ENCODE measurements around the gene RNF10. TPM values are rescaled to one million over a fixed set of nuclear protein-coding genes. Genes with fewer than 3 reads are reported as not detected.
A peak's percentile ranks its signal among the peaks of the same experiment; 100 is the strongest.

The RNF10 gene
- total and polyA plus RNA-seq, 2 of the 4 experiments (the other 2 are of a cell fraction) = 44.4 to 95.0 TPM

DNA sequence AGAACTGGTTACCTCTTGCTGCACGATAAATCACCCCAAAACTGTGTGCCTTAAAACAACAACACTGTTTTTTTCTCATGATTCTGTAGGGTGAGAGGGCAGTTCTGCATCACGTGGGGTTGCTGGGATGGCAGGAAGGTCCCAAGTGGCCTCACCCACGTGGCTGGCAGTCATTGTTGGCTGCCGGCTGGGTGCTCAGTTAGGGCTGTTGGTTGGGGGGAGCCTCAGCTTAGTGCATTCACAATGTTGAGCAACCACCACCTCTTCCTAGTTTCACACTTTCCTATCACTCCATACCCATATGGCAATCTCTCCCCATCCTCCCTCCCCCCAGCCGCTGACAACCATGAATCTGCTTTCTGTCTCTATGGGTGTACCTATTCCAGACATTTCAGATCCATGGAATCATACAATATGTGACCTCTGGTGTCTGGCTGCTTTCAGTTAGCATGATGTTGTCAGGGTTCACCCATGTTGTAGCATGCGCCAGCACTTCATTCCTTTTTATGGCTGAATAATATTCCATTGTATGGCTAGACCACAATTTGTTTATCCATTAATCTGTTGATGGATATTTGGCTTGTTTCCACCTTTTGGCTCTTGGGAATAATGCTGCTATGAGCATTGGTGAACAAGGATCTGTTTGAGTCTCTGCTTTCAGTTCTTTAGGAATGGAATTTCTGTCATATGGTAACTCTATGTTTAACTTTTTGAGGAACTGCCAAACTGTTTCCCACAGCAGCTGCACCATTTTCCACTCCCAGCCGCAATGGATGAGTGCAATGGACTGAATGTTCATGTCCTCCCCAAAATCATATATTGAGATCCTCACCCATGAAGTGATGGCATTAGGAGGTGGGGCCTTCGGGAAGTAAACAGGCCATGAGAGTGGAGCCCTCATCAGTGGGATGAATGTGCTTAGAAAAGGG is 58.2 kb downstream of the RNF10 start:
- ChIA-PET CTCF (no interaction called here), POLR2A (ENCODE audit: unreplicated experiment) (no interaction called here)
- no peak overlapping the region for H2BK20ac ChIP-seq (ENCODE audit: low read depth, low read length)

More for the DNA sequence above, 58.2 kb downstream of the RNF10 start:
- H3K36me3 ChIP-seq (ENCODE audit: control insufficient read depth, insufficient read depth, low read length) = no peaks in the 10 kb centered on the region
- ATAC-seq (ENCODE audit: low read depth) = no peak
- H2AK5ac ChIP-seq (ENCODE audit: low read depth, low read length) = no peak overlapping the region
- H2BK120ac ChIP-seq (ENCODE audit: low read depth, low read length) = no peak overlapping the region
- in situ Hi-C loops (cut with MboI; ENCODE audit: low sequenced_read_pairs) (no loop called here), intact Hi-C loops (cut with micrococcal nuclease) (no loop called here), dilution Hi-C loops (cut with HindIII; ENCODE audit: low sequenced_read_pairs, unreplicated experiment) (no loop called here)
- peak overlapping the region; percentile 32 for H2AFZ ChIP-seq (replicated peaks; ENCODE audit: low read length, poor library complexity)
- H4K8ac ChIP-seq (ENCODE audit: low read depth in 2 of 2, low read length in 2 of 2) = no peak overlapping the region
- no peak overlapping the region for H2BK5ac ChIP-seq (ENCODE audit: low read depth, low read length, poor library complexity, severe bottlenecking)
- no peak overlapping the region for H3K14ac ChIP-seq (replicated peaks; ENCODE audit: low read depth, low read length)
- H4K5ac ChIP-seq (ENCODE audit: low read depth, low read length) = no peak overlapping the region
- no peak overlapping the region for H3K4ac ChIP-seq (ENCODE audit: low read depth, low read length)
- H3K27ac ChIP-seq (ENCODE audit: insufficient read depth, low read length) = no peak overlapping the region
- no peaks in the 10 kb centered on the region for H3K79me1 ChIP-seq (ENCODE audit: low read depth in 1 of 2, low read length in 2 of 2)
- TF ChIP-seq POLR2A (IDR thresholded peaks at IDR 0.05; ENCODE audit: low read depth, low read length) = no peak
- no peak for TF ChIP-seq BHLHE40 (IDR thresholded peaks at IDR 0.05; ENCODE audit: low read depth, low read length)
- H3K4me1 ChIP-seq (ENCODE audit: control insufficient read depth, insufficient read depth, low read length) = no peaks in the 10 kb centered on the region
- H3K9me3 ChIP-seq (ENCODE audit: control insufficient read depth, insufficient read depth, low read length) = no peaks in the 10 kb centered on the region
- no peak overlapping the region for H3K4me3 ChIP-seq (ENCODE audit: insufficient read depth, low read depth, low read length)
- peaks cover 31% of the 10 kb centered on the region for H3K27me3 ChIP-seq (ENCODE audit: control insufficient read depth, insufficient read depth, low read length)
- no peak overlapping the region for H2AK9ac ChIP-seq (replicated peaks; ENCODE audit: low read depth, low read length, poor library complexity)
- H4K20me1 ChIP-seq (ENCODE audit: insufficient read depth, low read length) = no peaks in the 10 kb centered on the region
- no peak overlapping the region for H3K4me2 ChIP-seq (ENCODE audit: low read depth, low read length)
- WGBS, 2 experiments (ENCODE audit: extremely low coverage in 2 of 2, insufficient read length in 1 of 2) = 43% methylated on average over 1 of the region's 8 CpGs; no CpG with 5 or more reads in 1 of the 2 experiments
- no peak overlapping the region for H3K18ac ChIP-seq (ENCODE audit: low read depth, low read length)
- no peak overlapping the region for H3K23ac ChIP-seq (ENCODE audit: low read depth, low read length)
- no peak for DNase-seq
- H3K9ac ChIP-seq (ENCODE audit: low read depth, low read length) = no peak overlapping the region
- H4K91ac ChIP-seq (ENCODE audit: insufficient read depth, low read depth, low read length) = no peak overlapping the region
- no TSS peak for BruUV-seq (replicated peaks)
- H3K9me1 ChIP-seq (ENCODE audit: insufficient read depth, low read length) = no peaks in the 10 kb centered on the region
- no peak overlapping the region for H3K56ac ChIP-seq (ENCODE audit: extremely low read depth, insufficient read depth, low read length)
- H2BK15ac ChIP-seq (ENCODE audit: low read depth, low read length) = no peak overlapping the region

All from IMR-90 (cell line).